Caco-2 (cell line): ENCODE data around the gene CPEB4. TPM values are rescaled to one million over a fixed set of nuclear protein-coding genes. Genes with fewer than 3 reads are reported as not detected.

Experiments
- BruUV-seq: library from RNA; stranded (reverse); fragments of 400-500 nt; replicated peaks from 2 replicates; lab custom pipeline; 2021; lab: Mats Ljungman, UMichigan
- CTCF ChIA-PET: fragments of 300-600 bp; sonication (Branson Sonifier 250); formaldehyde crosslinking; loops from one replicate; lab custom pipeline; 2022; ENCODE audit warnings: antibody characterized with exemption; lab: Charles Lee
- POLR2A ChIA-PET: fragments of 300-600 bp; sonication (Branson Sonifier 250); formaldehyde crosslinking; loops from one replicate; lab custom pipeline; 2022; ENCODE audit warnings: antibody characterized with exemption; lab: Charles Lee
- DNase-seq, 2 experiments: peaks; one replicate each; pipeline versions ENCODE4 v3.0.0 to v3.0.0-alpha.2; 2020 to 2022
- H3K27me3 ChIP-seq: replicated peaks from 2 replicates; pipeline ENCODE4 v1.6.0; 2011; ENCODE audit warnings: low read length; ENCODE audit not compliant: control insufficient read depth, insufficient read depth
- H3K36me3 ChIP-seq: 2 replicates; pipeline ENCODE4 v1.5.1; 2011; ENCODE audit warnings: low read length; ENCODE audit not compliant: control insufficient read depth, insufficient read depth
- H3K4me1 ChIP-seq: fragments of 250-450 bp; sonication (Bioruptor Pico); 2 replicates; pipeline ENCODE4 v1.5.1; 2020; ENCODE audit warnings: mild to moderate bottlenecking
- H3K4me3 ChIP-seq: 2 replicates; pipeline ENCODE4 v1.5.1; 2011; ENCODE audit warnings: low read depth, mild to moderate bottlenecking, control low read depth, low read length
- H3K9me3 ChIP-seq: fragments of 250-450 bp; sonication (Bioruptor Pico); 2 replicates; pipeline ENCODE4 v1.5.1; 2020; ENCODE audit warnings: mild to moderate bottlenecking, moderate library complexity
- H3K27ac Mint-ChIP-seq: one replicate; pipeline ENCODE4 v1.8.0; 2022; ENCODE audit warnings: mixed read lengths; ENCODE audit not compliant: unreplicated experiment
- H3K27me3 Mint-ChIP-seq: one replicate; pipeline ENCODE4 v1.8.0; 2022; ENCODE audit warnings: mixed read lengths; ENCODE audit not compliant: insufficient read depth, unreplicated experiment
- H3K36me3 Mint-ChIP-seq: one replicate; pipeline ENCODE4 v1.8.0; 2022; ENCODE audit warnings: mild to moderate bottlenecking, mixed read lengths; ENCODE audit not compliant: insufficient read depth, unreplicated experiment
- H3K4me1 Mint-ChIP-seq: one replicate; pipeline ENCODE4 v1.8.0; 2022; ENCODE audit warnings: low read depth, mixed read lengths; ENCODE audit not compliant: unreplicated experiment
- H3K4me3 Mint-ChIP-seq: one replicate; pipeline ENCODE4 v1.8.0; 2022; ENCODE audit warnings: mild to moderate bottlenecking, moderate library complexity, mixed read lengths; ENCODE audit not compliant: unreplicated experiment
- H3K9me3 Mint-ChIP-seq: one replicate; pipeline ENCODE4 v1.8.0; 2022; ENCODE audit warnings: mixed read lengths; ENCODE audit not compliant: unreplicated experiment
- CTCF ChIP-seq, 2 experiments: fragments of 200-600 bp in 1 of 2; IDR thresholded peaks; 1 replicate in 1 of 2; 2 replicates in 1 of 2; pipeline versions ENCODE4 v1.5.1 to v1.8.0; 2011 to 2022; ENCODE audit warnings: antibody characterized with exemption in 1 of 2, control low read depth in 1 of 2, inconsistent platforms in 1 of 2, low read depth in 1 of 2, low read length in 1 of 2, mild to moderate bottlenecking in 1 of 2, moderate library complexity in 1 of 2; ENCODE audit not compliant: insufficient read depth in 1 of 2, severe bottlenecking in 1 of 2, unreplicated experiment in 1 of 2
- intact Hi-C: fragments of 100-400 bp; cut with micrococcal nuclease; formaldehyde crosslinking; loops from one replicate; pipeline ENCODE4 v1.10.0; 2022; ENCODE audit not compliant: unreplicated experiment
- total RNA-seq: library from RNA; stranded (reverse); gene quantifications from 2 replicates; pipeline ENCODE4 v1.2.3, GENCODE V29; 2022

CPEB4 gene
- total RNA-seq, 1 experiment from 2014 or later = 25.1 TPM

DNA sequence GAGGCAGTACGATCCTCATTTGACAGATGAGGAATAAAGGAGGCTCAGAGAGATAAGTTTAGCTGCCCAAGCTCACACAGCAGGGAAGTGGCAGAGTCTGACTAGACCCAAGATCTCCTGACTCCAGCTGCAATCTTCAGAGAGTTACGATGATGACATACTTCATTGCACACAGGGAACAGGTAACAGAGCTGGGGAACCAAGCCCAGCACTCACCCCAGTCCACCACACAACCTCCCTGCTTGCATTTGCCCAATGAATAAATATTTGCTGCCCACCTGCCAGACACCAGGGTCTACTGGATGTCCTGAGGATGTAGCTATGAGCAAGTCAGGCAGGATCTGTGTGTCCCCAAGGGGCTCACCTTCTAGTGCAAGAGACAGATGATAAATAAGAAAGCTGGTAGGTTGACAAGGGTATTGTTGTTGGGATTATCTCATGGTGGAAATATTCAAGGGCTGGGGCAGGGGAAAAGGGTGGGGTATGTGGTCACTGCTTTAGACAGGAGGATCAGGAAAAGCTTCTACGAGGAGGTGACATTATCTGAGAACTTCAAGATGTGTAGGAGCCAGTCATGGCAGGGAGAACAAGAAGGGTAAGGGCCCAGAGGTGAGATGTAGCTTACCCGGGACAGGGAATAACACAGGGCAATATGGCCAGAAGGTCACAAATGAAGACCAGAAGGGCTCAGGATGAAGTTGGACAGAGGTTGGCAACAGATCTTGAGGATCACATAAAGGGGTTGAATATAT is 28.6 kb upstream of the CPEB4 start:
- no peak for TF ChIP-seq CTCF (IDR thresholded peaks at IDR 0.05; ENCODE audit: insufficient read depth in 1 of 2, low read depth in 1 of 2, low read length in 1 of 2, severe bottlenecking in 1 of 2, unreplicated experiment in 1 of 2)
- Histone ChIP-seq H3K27me3 (no peaks in the 10 kb centered on the region), H3K36me3 (no peaks in the 10 kb centered on the region), H3K9me3 (no peaks in the 10 kb centered on the region), H3K4me3 (no peak overlapping the region), H3K4me1 (peaks cover 67% of the 10 kb centered on the region)
- DNase-seq = no peak
- Mint-ChIP-seq H3K27ac (peak overlapping the region; percentile 17), H3K9me3 (no peaks in the 10 kb centered on the region), H3K27me3 (no peaks in the 10 kb centered on the region), H3K36me3 (peaks cover 6% of the 10 kb centered on the region), H3K4me3 (peak overlapping the region; percentile 6), H3K4me1 (peaks cover 38% of the 10 kb centered on the region)
- ChIA-PET POLR2A (no interaction called here), CTCF (interaction anchor here (0.6 kb wide), 1 partner anchor 278 kb away, joined by 3 read pairs; no protein-coding TSS in a partner anchor)
- BruUV-seq = no TSS peak
- intact Hi-C loops = loop anchor here (5.0 kb wide), 1 partner anchor 37 kb away; no protein-coding TSS in a partner anchor

DNA sequence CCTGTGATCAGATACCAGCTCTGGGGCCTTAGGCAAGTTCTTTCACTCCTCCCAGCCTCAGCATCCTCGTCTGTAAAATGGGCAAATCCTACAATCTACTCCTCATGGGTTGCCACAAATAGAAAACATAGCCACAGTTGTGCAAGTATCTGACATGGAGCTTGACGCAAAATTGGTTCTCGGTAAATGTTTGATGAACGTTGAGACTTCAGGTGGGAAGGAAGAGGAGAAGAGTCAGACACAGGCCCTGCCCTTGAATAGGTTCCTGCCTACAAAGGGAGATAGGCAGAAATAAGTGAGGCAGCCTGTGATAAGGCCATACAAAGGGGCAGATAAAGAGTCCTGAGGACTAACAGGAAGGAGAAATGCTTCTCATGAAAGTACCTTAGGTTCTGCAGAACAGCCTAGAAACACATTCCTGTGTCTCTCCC is 26.1 kb upstream of the CPEB4 start:
- Histone ChIP-seq H3K36me3 (no peaks in the 10 kb centered on the region), H3K9me3 (no peaks in the 10 kb centered on the region), H3K4me3 (no peak overlapping the region), H3K27me3 (no peaks in the 10 kb centered on the region), H3K4me1 (peaks cover 45% of the 10 kb centered on the region)
- Mint-ChIP-seq H3K9me3 (peaks cover 3% of the 10 kb centered on the region), H3K4me3 (no peak overlapping the region), H3K36me3 (no peaks in the 10 kb centered on the region), H3K4me1 (peaks cover 32% of the 10 kb centered on the region), H3K27me3 (no peaks in the 10 kb centered on the region), H3K27ac (no peak overlapping the region)
- no peak for TF ChIP-seq CTCF (IDR thresholded peaks at IDR 0.05; ENCODE audit: insufficient read depth in 1 of 2, low read depth in 1 of 2, low read length in 1 of 2, severe bottlenecking in 1 of 2, unreplicated experiment in 1 of 2)
- DNase-seq = no peak
- no TSS peak for BruUV-seq
- POLR2A ChIA-PET = no interaction called here
- intact Hi-C loops = no loop called here
- CTCF ChIA-PET = no interaction called here

DNA sequence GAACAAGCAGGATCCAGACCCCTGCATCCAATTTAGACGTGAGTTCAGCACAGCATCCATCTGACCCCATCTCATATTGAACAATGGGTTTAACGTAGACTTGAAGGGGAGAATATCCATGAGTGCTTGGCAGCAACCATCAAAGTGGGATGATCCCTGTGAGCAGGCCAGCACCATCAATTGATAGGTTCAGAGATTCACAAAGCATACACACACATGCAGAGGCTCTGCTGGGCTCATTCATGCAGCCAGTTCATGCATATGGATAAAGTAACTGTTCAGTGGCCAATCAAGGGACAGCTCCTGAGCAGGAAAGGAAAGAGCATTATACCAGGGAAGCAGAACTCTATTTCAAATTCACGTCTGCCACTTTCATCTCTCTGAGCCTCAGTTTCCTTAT is 24.8 kb upstream of the CPEB4 start:
- Histone ChIP-seq H3K9me3 (no peaks in the 10 kb centered on the region), H3K36me3 (no peaks in the 10 kb centered on the region), H3K4me3 (no peak overlapping the region), H3K4me1 (peaks cover 33% of the 10 kb centered on the region), H3K27me3 (no peaks in the 10 kb centered on the region)
- no peak for TF ChIP-seq CTCF (IDR thresholded peaks at IDR 0.05; ENCODE audit: insufficient read depth in 1 of 2, low read depth in 1 of 2, low read length in 1 of 2, severe bottlenecking in 1 of 2, unreplicated experiment in 1 of 2)
- BruUV-seq = no TSS peak
- ChIA-PET POLR2A (no interaction called here), CTCF (no interaction called here)
- no peaks in the 10 kb centered on the region for H3K27me3 Mint-ChIP-seq
- no peaks in the 10 kb centered on the region for H3K36me3 Mint-ChIP-seq
- H3K4me3 Mint-ChIP-seq = no peak overlapping the region
- H3K9me3 Mint-ChIP-seq = peaks cover 15% of the 10 kb centered on the region
- H3K27ac Mint-ChIP-seq = no peak overlapping the region
- intact Hi-C loops = no loop called here
- peaks cover 35% of the 10 kb centered on the region for H3K4me1 Mint-ChIP-seq
- no peak for DNase-seq
